Panc1 (cell line): ENCODE data around the gene ITPR2. TPM values are rescaled to one million over a fixed set of nuclear protein-coding genes. Genes with fewer than 3 reads are reported as not detected.

Experiments used
- ATAC-seq: fragments of 200-7000 bp; cut with Tn5 transposase; 2 replicates; pipeline ENCODE4 v1.9.1; 2020; ENCODE audit warnings: mild to moderate bottlenecking, moderate library complexity
- BruUV-seq: library from RNA; stranded (reverse); fragments of 400-500 nt; replicated peaks from 2 replicates; lab custom pipeline; 2021; lab: Mats Ljungman, UMichigan
- CTCF ChIA-PET: fragments of 300-600 bp; sonication (Branson Sonifier 250); formaldehyde crosslinking; loops from one replicate; lab custom pipeline; 2022; ENCODE audit warnings: antibody characterized with exemption; lab: Charles Lee
- POLR2A ChIA-PET: fragments of 300-600 bp; sonication (Branson Sonifier 250); formaldehyde crosslinking; loops from one replicate; lab custom pipeline; 2022; ENCODE audit warnings: antibody characterized with exemption; lab: Charles Lee
- DNase-seq: peaks from one replicate; pipeline ENCODE4 v3.0.0-alpha.2; 2010; ENCODE audit warnings: low read depth, low spot score
- H3K27ac ChIP-seq: 2 replicates; pipeline ENCODE4 v1.5.1; 2011; ENCODE audit warnings: mild to moderate bottlenecking, low read length, inconsistent platforms
- H3K27me3 ChIP-seq: fragments of 200-500 bp; sonication (Bioruptor generic); 2 replicates; pipeline ENCODE4 v1.6.0; 2014; ENCODE audit warnings: low read length, inconsistent platforms; ENCODE audit not compliant: control insufficient read depth, insufficient read depth
- H3K36me3 ChIP-seq: fragments of 200-500 bp; sonication (Bioruptor generic); 2 replicates; pipeline ENCODE4 v1.5.1; 2014; ENCODE audit warnings: inconsistent platforms, mild to moderate bottlenecking, low read length, moderate library complexity; ENCODE audit not compliant: control insufficient read depth, insufficient read depth
- H3K4me1 ChIP-seq: 2 replicates; pipeline ENCODE4 v1.5.1; 2011; ENCODE audit warnings: inconsistent platforms, mild to moderate bottlenecking, low read length, moderate library complexity; ENCODE audit not compliant: control insufficient read depth, insufficient read depth
- H3K4me3 ChIP-seq, 2 experiments: 2 replicates each; pipeline ENCODE4 v1.5.1; 2011 to 2012; ENCODE audit warnings: low read depth in 2 of 2, low read length in 2 of 2, mild to moderate bottlenecking in 2 of 2, inconsistent platforms in 1 of 2, moderate library complexity in 1 of 2
- H3K9me3 ChIP-seq: fragments of 200-500 bp; sonication (Bioruptor generic); 2 replicates; pipeline ENCODE4 v1.5.1; 2014; ENCODE audit warnings: low read depth, mild to moderate bottlenecking, inconsistent platforms, low read length, moderate library complexity; ENCODE audit not compliant: control insufficient read depth, insufficient read depth
- CTCF ChIP-seq: fragments of 450-650 bp; IDR thresholded peaks from 2 replicates; pipeline ENCODE4 v1.5.1; 2017; ENCODE audit warnings: mild to moderate bottlenecking
- POLR2AphosphoS5 ChIP-seq: IDR thresholded peaks from 2 replicates; pipeline ENCODE4 v1.6.1; 2012; ENCODE audit warnings: mild to moderate bottlenecking, low read depth, low read length, moderate library complexity
- REST ChIP-seq, 2 experiments: IDR thresholded peaks; 2 replicates each; pipeline ENCODE4 v1.6.1; 2011 to 2012; ENCODE audit warnings: low read depth in 2 of 2, control low read depth in 1 of 2, low read length in 1 of 2, mild to moderate bottlenecking in 1 of 2, moderate library complexity in 1 of 2; ENCODE audit not compliant: insufficient read depth in 1 of 2
- SIN3A ChIP-seq: IDR thresholded peaks from 2 replicates; pipeline ENCODE4 v1.6.1; 2012; ENCODE audit warnings: low read depth, mild to moderate bottlenecking, low read length, moderate library complexity, borderline replicate concordance; ENCODE audit not compliant: insufficient read depth
- TCF7L2 ChIP-seq: IDR thresholded peaks from 2 replicates; pipeline ENCODE4 v1.6.1; 2011; ENCODE audit warnings: mild to moderate bottlenecking, low read depth, low read length, inconsistent platforms
- in situ Hi-C: cut with HindIII; loops from 2 replicates; pipeline ENCODE4 v1.10.0; 2016; ENCODE audit warnings: low sequenced_read_pairs, low pct_unique_long_range_greater_than_20kb
- intact Hi-C: fragments of 100-400 bp; cut with micrococcal nuclease; formaldehyde crosslinking; loops from one replicate; pipeline ENCODE4 v1.10.0; 2022; ENCODE audit not compliant: unreplicated experiment
- total RNA-seq: library from RNA; stranded (reverse); gene quantifications from one replicate; pipeline ENCODE4 v1.2.1, GENCODE V29; 2021; ENCODE audit not compliant: unreplicated experiment

Gene ITPR2
- total RNA-seq, 1 experiment from 2014 or later, result 41.8 TPM

- CTCF ChIA-PET, result no interaction called here
- DNase-seq, result no peak
- peaks cover 3% of the 10 kb centered on the region; the same call in 1 of the 2 replicates for H3K4me1 ChIP-seq
- H3K27me3 ChIP-seq, result no peaks in the 10 kb centered on the region
- no TSS peak for BruUV-seq
- no peaks in the 10 kb centered on the region for H3K36me3 ChIP-seq
- intact Hi-C loops (no loop called here), in situ Hi-C loops (no loop called here)
- no peak for ATAC-seq
- TF ChIP-seq TCF7L2 (no peak), SIN3A (no peak), CTCF (no peak), REST (IDR thresholded peaks at IDR 0.05; ENCODE audit: insufficient read depth in 1 of 2, low read depth in 2 of 2, low read length in 1 of 2) (no peak), POLR2AphosphoS5 (no peak)
- no peak overlapping the region for H3K27ac ChIP-seq
- POLR2A ChIA-PET, result interaction anchor here (0.7 kb wide), 1 partner anchor 78 kb away, joined by 3 read pairs; no protein-coding TSS in a partner anchor
- no peak overlapping the region for H3K4me3 ChIP-seq
- H3K9me3 ChIP-seq, result peaks cover 9% of the 10 kb centered on the region; the same call in 1 of the 2 replicates
Observed at GRCh38 chr12:26754148-26754547, 78.8 kb downstream of the ITPR2 start.

- no TSS peak for BruUV-seq
- TF ChIP-seq POLR2AphosphoS5, result no peak
- TF ChIP-seq TCF7L2, result no peak
- no peak for TF ChIP-seq CTCF
- no peak for TF ChIP-seq REST (IDR thresholded peaks at IDR 0.05; ENCODE audit: insufficient read depth in 1 of 2, low read depth in 2 of 2, low read length in 1 of 2)
- no peak for TF ChIP-seq SIN3A
- no peaks in the 10 kb centered on the region for H3K36me3 ChIP-seq
- H3K4me3 ChIP-seq, result no peak overlapping the region
- peaks cover 7% of the 10 kb centered on the region; the same call in 1 of the 2 replicates for H3K4me1 ChIP-seq
- H3K27ac ChIP-seq, result no peak overlapping the region
- POLR2A ChIA-PET, result no interaction called here
- CTCF ChIA-PET, result no interaction called here
- H3K27me3 ChIP-seq, result no peaks in the 10 kb centered on the region
- intact Hi-C loops (no loop called here), in situ Hi-C loops (no loop called here)
- DNase-seq (no peak), ATAC-seq (no peak)
- peaks cover 9% of the 10 kb centered on the region; the same call in 1 of the 2 replicates for H3K9me3 ChIP-seq
Observed at GRCh38 chr12:26751179-26751578, 81.8 kb downstream of the ITPR2 start.
